HEK293 (cell line): ENCODE data around the gene PDE9A.

Experiments
- CTCF ChIA-PET: fragments of 350-600 bp; formaldehyde crosslinking; extraction: SDS; loops from one replicate; lab custom pipeline; 2021; ENCODE audit warnings: antibody characterized with exemption; lab: Yijun Ruan, JAX
- POLR2A ChIA-PET: fragments of 300-600 bp; formaldehyde crosslinking; extraction: SDS; loops from one replicate; lab custom pipeline; 2020; ENCODE audit warnings: antibody characterized with exemption, inconsistent platforms; lab: Yijun Ruan, JAX
- H3K27ac ChIP-seq: fragments of 200-500 bp; sonication (Bioruptor generic); 2 replicates; pipeline ENCODE4 v1.5.1; 2014; ENCODE audit warnings: low read depth, low read length, control low read depth, inconsistent platforms; ENCODE audit errors: extremely low read depth
- H3K36me3 ChIP-seq, 2 experiments: fragments of 200-500 bp in 1 of 2; sonication (Bioruptor generic) in 1 of 2; 1 replicate in 1 of 2; 2 replicates in 1 of 2; pipeline ENCODE4 v1.5.1; 2014 to 2017; ENCODE audit warnings: inconsistent platforms in 2 of 2, low read length in 2 of 2; ENCODE audit not compliant: control insufficient read depth in 2 of 2, insufficient read depth in 1 of 2
- H3K4me1 ChIP-seq: fragments of 200-500 bp; sonication (Bioruptor generic); 2 replicates; pipeline ENCODE4 v1.5.1; 2014; ENCODE audit warnings: mild to moderate bottlenecking, low read length, inconsistent platforms; ENCODE audit not compliant: control insufficient read depth, insufficient read depth
- H3K4me3 ChIP-seq: 2 replicates; pipeline ENCODE4 v1.5.1; 2011; ENCODE audit warnings: low read depth, mild to moderate bottlenecking, control low read depth, low read length, moderate library complexity
- H3K9me3 ChIP-seq: fragments of 200-500 bp; sonication (Bioruptor generic); 2 replicates; pipeline ENCODE4 v1.5.1; 2014; ENCODE audit warnings: low read depth, low read length, inconsistent platforms; ENCODE audit not compliant: control insufficient read depth, insufficient read depth
- BCL11B ChIP-seq: fragments of 450-650 bp; formaldehyde crosslinking; IDR thresholded peaks from 2 replicates; pipeline ENCODE4 v1.5.1; 2016; ENCODE audit warnings: low read depth, missing biosample characterization, missing genetic modification characterization
- MEIS1 ChIP-seq: sonication (generic); formaldehyde crosslinking; IDR thresholded peaks from 2 replicates; pipeline ENCODE4 v1.8.1; 2022; ENCODE audit warnings: missing genetic modification reagents, mild to moderate bottlenecking, borderline replicate concordance
- PRDM1 ChIP-seq: fragments of 450-650 bp; formaldehyde crosslinking; IDR thresholded peaks from 2 replicates; pipeline ENCODE4; 2016; ENCODE audit warnings: missing biosample characterization, missing genetic modification characterization
- RBAK ChIP-seq: fragments of 450-650 bp; formaldehyde crosslinking; IDR thresholded peaks from 2 replicates; pipeline ENCODE4 v1.5.1; 2016; ENCODE audit warnings: missing biosample characterization, missing genetic modification characterization
- TSHZ1 ChIP-seq: fragments of 450-650 bp; formaldehyde crosslinking; IDR thresholded peaks from 2 replicates; pipeline ENCODE4 v1.5.1; 2016; ENCODE audit warnings: missing biosample characterization, missing genetic modification characterization, borderline replicate concordance
- ZBTB17 ChIP-seq: fragments of 450-650 bp; formaldehyde crosslinking; IDR thresholded peaks from 2 replicates; pipeline ENCODE4 v1.5.1; 2016; ENCODE audit warnings: missing biosample characterization, missing genetic modification characterization
- ZNF175 ChIP-seq: fragments of 450-650 bp; formaldehyde crosslinking; IDR thresholded peaks from 2 replicates; pipeline ENCODE4 v1.5.1; 2016; ENCODE audit warnings: missing biosample characterization, missing genetic modification characterization
- ZNF18 ChIP-seq: fragments of 450-650 bp; formaldehyde crosslinking; IDR thresholded peaks from 2 replicates; pipeline ENCODE4 v1.5.1; 2016; ENCODE audit warnings: missing biosample characterization, missing genetic modification characterization
- ZNF23 ChIP-seq: fragments of 450-650 bp; formaldehyde crosslinking; IDR thresholded peaks from 2 replicates; pipeline ENCODE4 v1.5.1; 2016; ENCODE audit warnings: missing biosample characterization, missing genetic modification characterization, borderline replicate concordance
- ZNF239 ChIP-seq: fragments of 450-650 bp; formaldehyde crosslinking; IDR thresholded peaks from 2 replicates; pipeline ENCODE4 v1.5.1; 2016; ENCODE audit warnings: missing biosample characterization, missing genetic modification characterization
- ZNF266 ChIP-seq: fragments of 450-650 bp; formaldehyde crosslinking; IDR thresholded peaks from 2 replicates; pipeline ENCODE4 v1.5.1; 2016; ENCODE audit warnings: missing biosample characterization, missing genetic modification characterization, low read depth
- ZNF292 ChIP-seq: fragments of 450-650 bp; formaldehyde crosslinking; IDR thresholded peaks from 2 replicates; pipeline ENCODE4 v1.5.1; 2016; ENCODE audit warnings: low read depth, missing biosample characterization, missing genetic modification characterization, borderline replicate concordance
- ZNF311 ChIP-seq: fragments of 450-650 bp; formaldehyde crosslinking; IDR thresholded peaks from 2 replicates; pipeline ENCODE4 v1.5.1; 2017; ENCODE audit warnings: missing biosample characterization, missing genetic modification characterization, borderline replicate concordance
- ZNF362 ChIP-seq: fragments of 450-650 bp; formaldehyde crosslinking; IDR thresholded peaks from 2 replicates; pipeline ENCODE4 v1.5.1; 2016; ENCODE audit warnings: missing biosample characterization, missing genetic modification characterization
- ZNF394 ChIP-seq: fragments of 450-650 bp; formaldehyde crosslinking; IDR thresholded peaks from 2 replicates; pipeline ENCODE4 v1.5.1; 2016; ENCODE audit warnings: missing biosample characterization, missing genetic modification characterization, mild to moderate bottlenecking, moderate library complexity, borderline replicate concordance
- ZNF488 ChIP-seq: fragments of 450-650 bp; formaldehyde crosslinking; IDR thresholded peaks from 2 replicates; pipeline ENCODE4 v1.5.1; 2016; ENCODE audit warnings: missing biosample characterization, missing genetic modification characterization
- ZNF621 ChIP-seq: fragments of 450-650 bp; formaldehyde crosslinking; IDR thresholded peaks from 2 replicates; pipeline ENCODE4 v1.5.1; 2017; ENCODE audit warnings: missing biosample characterization, missing genetic modification characterization
- ZNF776 ChIP-seq: fragments of 450-650 bp; formaldehyde crosslinking; IDR thresholded peaks from 2 replicates; pipeline ENCODE4 v1.5.0; 2017; ENCODE audit warnings: missing biosample characterization, missing genetic modification characterization, borderline replicate concordance
- ZSCAN5A ChIP-seq: fragments of 450-650 bp; formaldehyde crosslinking; IDR thresholded peaks from 2 replicates; pipeline ENCODE4 v1.5.1; 2016; ENCODE audit warnings: missing biosample characterization, missing genetic modification characterization

Gene PDE9A

GRCh38 chr21:42649122-42650032 is 4.0 kb upstream of the PDE9A start:
- ChIA-PET CTCF (no interaction called here), POLR2A (interaction anchor here (0.6 to 0.9 kb wide), 2 partner anchors 8 to 244 kb away, joined by 3 to 5 read pairs; partner anchors contain the start of gene NDUFV3)
- Histone ChIP-seq H3K9me3 (no peaks in the 10 kb centered on the region), H3K27ac (no peak overlapping the region), H3K4me3 (no peak overlapping the region), H3K36me3 (no peaks in the 10 kb centered on the region), H3K4me1 (no peaks in the 10 kb centered on the region)
- TF ChIP-seq ZNF394 = no peak
- no peak for TF ChIP-seq ZNF776
- TF ChIP-seq ZNF621 = no peak
- TF ChIP-seq ZNF292 (tag by site-specific recombination) = no peak
- TF ChIP-seq TSHZ1 (tag by site-specific recombination) = no peak
- no peak for TF ChIP-seq ZNF175 (tag by site-specific recombination)
- no peak for TF ChIP-seq ZSCAN5A (tag by site-specific recombination)
- TF ChIP-seq ZNF362 (tag by site-specific recombination) = no peak
- no peak for TF ChIP-seq PRDM1
- no peak for TF ChIP-seq BCL11B (tag by site-specific recombination)
- TF ChIP-seq ZNF311 = no peak
- no peak for TF ChIP-seq ZNF18 (tag by site-specific recombination)
- TF ChIP-seq ZNF23 (tag by site-specific recombination) = no peak
- TF ChIP-seq ZNF239 (tag by site-specific recombination) = no peak
- TF ChIP-seq ZBTB17 = no peak
- no peak for TF ChIP-seq RBAK (tag by site-specific recombination)
- no peak for TF ChIP-seq MEIS1
- TF ChIP-seq ZNF266 = no peak
- TF ChIP-seq ZNF488 = no peak
